Endothelial cell of umbilical vein (primary cell): ENCODE measurements around the gene CDIPT. TPM values are rescaled to one million over a fixed set of nuclear protein-coding genes. Genes with fewer than 3 reads are reported as not detected.

Experiments used
- BruUV-seq: library from RNA; stranded (reverse); fragments of 400-500 nt; replicated peaks from 2 replicates; lab custom pipeline; 2021; lab: Mats Ljungman, UMichigan
- CTCF ChIA-PET: fragments of 300-600, 350-600 bp; sonication (Branson Sonifier 250); formaldehyde crosslinking; loops from one replicate; lab custom pipeline; 2021; ENCODE audit warnings: antibody characterized with exemption, inconsistent platforms; lab: Charles Lee
- POLR2A ChIA-PET: fragments of 300-600, 350-600 bp; sonication (Branson Sonifier 250); formaldehyde crosslinking; loops from one replicate; lab custom pipeline; 2021; ENCODE audit warnings: antibody characterized with exemption, inconsistent platforms; lab: Charles Lee
- DNase-seq: peaks from one replicate; pipeline ENCODE4 v3.0.0-alpha.2; 2011; ENCODE audit warnings: low read depth, low spot score
- FAIRE-seq: peaks from 2 replicates; lab custom pipeline; 2011; peaks lifted over from hg19 to GRCh38; lab: Jason Lieb, UNC
- H2AFZ ChIP-seq: 2 replicates; pipeline ENCODE4 v1.6.0; 2012; ENCODE audit warnings: low read depth, low read length, control low read depth, inconsistent platforms
- H3K27ac ChIP-seq: 2 replicates; pipeline ENCODE4 v1.5.1; 2011; ENCODE audit warnings: low read depth, mild to moderate bottlenecking, control low read depth, low read length, moderate library complexity; ENCODE audit not compliant: insufficient read depth
- H3K27me3 ChIP-seq, 2 experiments: 2 replicates each; pipeline versions ENCODE4 v1.6.0 to v1.6.1; 2011; ENCODE audit warnings: low read length in 2 of 2, mixed read lengths in 1 of 2; ENCODE audit not compliant: control insufficient read depth in 2 of 2, insufficient read depth in 2 of 2
- H3K36me3 ChIP-seq, 2 experiments: 2 replicates in 1 of 2; 3 replicates in 1 of 2; pipeline ENCODE4 v1.5.1; 2011; ENCODE audit warnings: low read length in 2 of 2, mild to moderate bottlenecking in 1 of 2, moderate library complexity in 1 of 2; ENCODE audit not compliant: control insufficient read depth in 2 of 2, insufficient read depth in 2 of 2; ENCODE audit errors: extremely low read depth in 1 of 2
- H3K4me1 ChIP-seq: 3 replicates; pipeline ENCODE4 v1.5.1; 2011; ENCODE audit warnings: mild to moderate bottlenecking, low read length; ENCODE audit not compliant: control insufficient read depth, insufficient read depth; ENCODE audit errors: extremely low read depth
- H3K4me2 ChIP-seq: 2 replicates; pipeline ENCODE4 v1.6.1; 2011; ENCODE audit warnings: low read length, control low read depth, mixed read lengths; ENCODE audit not compliant: insufficient read depth
- H3K4me3 ChIP-seq, 3 experiments: fragments of 200-600 bp in 1 of 3; sonication (generic), shearing (Covaris generic) in 1 of 3; replicated peaks in 1 of 3; 2 replicates each; pipeline ENCODE4 v1.5.1; 2011 to 2016; ENCODE audit warnings: control low read depth in 3 of 3, low read length in 3 of 3, mild to moderate bottlenecking in 2 of 3, inconsistent platforms in 1 of 3, low read depth in 1 of 3, moderate library complexity in 1 of 3; ENCODE audit not compliant: insufficient read depth in 1 of 3
- H3K79me2 ChIP-seq: 2 replicates; pipeline ENCODE4 v1.6.0; 2012; ENCODE audit warnings: low read length, inconsistent platforms; ENCODE audit not compliant: control insufficient read depth, insufficient read depth
- H3K9ac ChIP-seq: replicated peaks from 2 replicates; pipeline ENCODE3; 2011; ENCODE audit warnings: low read length, control low read depth; ENCODE audit not compliant: insufficient read depth; ENCODE audit errors: extremely low read depth
- H3K9me1 ChIP-seq: replicated peaks from 3 replicates; pipeline ENCODE4 v1.6.0; 2011; ENCODE audit warnings: mild to moderate bottlenecking, low read length; ENCODE audit not compliant: control insufficient read depth, insufficient read depth; ENCODE audit errors: extremely low read depth
- H3K9me3 ChIP-seq: replicated peaks from 2 replicates; pipeline ENCODE4 v1.5.1; 2012; ENCODE audit warnings: low read length, inconsistent platforms; ENCODE audit not compliant: control insufficient read depth, insufficient read depth
- H4K20me1 ChIP-seq: replicated peaks from 2 replicates; pipeline ENCODE3; 2011; ENCODE audit warnings: mild to moderate bottlenecking, low read length; ENCODE audit not compliant: control insufficient read depth, insufficient read depth; ENCODE audit errors: extremely low read depth
- CTCF ChIP-seq, 2 donors: IDR thresholded peaks; 1 replicate in 1 of 2; 2 replicates in 1 of 2; pipeline ENCODE4 v1.5.1; 2011; ENCODE audit warnings: low read length in 2 of 2, mild to moderate bottlenecking in 2 of 2, moderate library complexity in 2 of 2, control low read depth in 1 of 2, inconsistent platforms in 1 of 2, low read depth in 1 of 2; ENCODE audit not compliant: insufficient read depth in 1 of 2; ENCODE audit errors: extremely low read depth in 1 of 2
- EZH2 ChIP-seq: IDR thresholded peaks from 2 replicates; pipeline ENCODE4 v1.6.1; 2012; ENCODE audit warnings: borderline replicate concordance, low read depth, mild to moderate bottlenecking, moderate library complexity, low read length, inconsistent platforms; ENCODE audit not compliant: severe bottlenecking
- FOS ChIP-seq: IDR thresholded peaks from 2 replicates; pipeline ENCODE4 v1.6.1; 2011; ENCODE audit warnings: mild to moderate bottlenecking, low read length, moderate library complexity, borderline replicate concordance; ENCODE audit not compliant: insufficient read depth
- GATA2 ChIP-seq: IDR thresholded peaks from 2 replicates; pipeline ENCODE4 v1.7.0; 2011; ENCODE audit warnings: low read depth, mild to moderate bottlenecking, moderate library complexity, mixed read lengths, low read length; ENCODE audit not compliant: insufficient read length, insufficient read depth
- JUN ChIP-seq: IDR thresholded peaks from 2 replicates; pipeline ENCODE4 v1.6.1; 2011; ENCODE audit warnings: borderline replicate concordance, low read depth; ENCODE audit not compliant: insufficient read length, insufficient read depth
- MAX ChIP-seq: IDR thresholded peaks from 2 replicates; pipeline ENCODE4 v1.6.1; 2011; ENCODE audit not compliant: insufficient read depth, insufficient read length
- MYC ChIP-seq: IDR thresholded peaks from one replicate; pipeline ENCODE4 v1.6.1; 2011; ENCODE audit warnings: mild to moderate bottlenecking, low read depth, low read length
- POLR2A ChIP-seq: IDR thresholded peaks from 2 replicates; pipeline ENCODE4 v1.6.1; 2012; ENCODE audit warnings: low read depth, mild to moderate bottlenecking, control low read depth, low read length
- POLR2AphosphoS5 ChIP-seq: IDR thresholded peaks from 2 replicates; pipeline ENCODE4 v1.6.1; 2012; ENCODE audit warnings: low read depth, mild to moderate bottlenecking, control low read depth, low read length, moderate library complexity; ENCODE audit not compliant: insufficient read depth
- dilution Hi-C: fragments of 300-500 bp; cut with MboI; formaldehyde crosslinking; loops from one replicate; pipeline ENCODE4 v1.15.0; 2019; ENCODE audit warnings: low sequenced_read_pairs; ENCODE audit not compliant: extremely low pct_ligation_motif_present
- intact Hi-C: fragments of 100-400 bp; cut with micrococcal nuclease; formaldehyde crosslinking; loops from one replicate; pipeline ENCODE4 v1.10.0; 2022
- polyA plus RNA-seq, 4 experiments: library from polyadenylated mRNA; depleted of rRNA in 3 of 4; stranded (reverse) in 3 of 4; unstranded in 1 of 4; fragments of >200 nt; gene quantifications; 2 replicates each; pipeline versions ENCODE4 v1.2.1 to v1.2.3, GENCODE V29; 2011 to 2012; ENCODE audit warnings: missing spikeins in 1 of 4
- total RNA-seq: library from RNA; stranded (reverse); gene quantifications from 2 replicates; pipeline ENCODE4 v1.2.3, GENCODE V29; 2021

The CDIPT gene
- total and polyA plus RNA-seq, 2 donors (not counting 3 experiments of a cell fraction or from before 2014, with no cell fraction given): 68.7 to 161 TPM

GRCh38 chr16:29811896-29812665 lies 50.9 kb downstream of the CDIPT start, which contains the start of gene PRRT2:
Gene PRRT2 (plus strand): TSS chr16:29812193. CDS start chr16:29813055, 862 bp downstream.
- no peaks in the 10 kb centered on the region for H4K20me1 ChIP-seq
- peak within 1 kb of the TSS; percentile 39 to 49 (median 46) for H3K4me3 ChIP-seq
- CTCF ChIA-PET: interaction anchor here (0.6 to 4.0 kb wide), 3 partner anchors 36 to 111 kb away, joined by 3 to 29 read pairs (median 4); no protein-coding TSS in a partner anchor
- H3K4me2 ChIP-seq: peak within 1 kb of the TSS; percentile 85
- dilution Hi-C loops (no loop called here), intact Hi-C loops (loop anchor here (1.0 to 2.0 kb wide), 2 partner anchors 51 to 184 kb away; partner anchors contain the start of genes CDIPT and INO80E)
- no TSS peak for BruUV-seq
- POLR2A ChIA-PET: no interaction called here
- H3K9ac ChIP-seq: peak within 1 kb of the TSS; percentile 36
- no peak for TF ChIP-seq EZH2
- no peak for TF ChIP-seq GATA2
- no peak for TF ChIP-seq POLR2A
- TF ChIP-seq POLR2AphosphoS5: no peak
- no peak for TF ChIP-seq FOS
- no peak for TF ChIP-seq MYC
- TF ChIP-seq JUN: no peak
- TF ChIP-seq CTCF (IDR thresholded peaks at IDR 0.05; ENCODE audit: extremely low read depth in 1 of 2, insufficient read depth in 1 of 2, low read depth in 1 of 2, low read length in 2 of 2): no peak
- no peak for TF ChIP-seq MAX
- H3K27me3 ChIP-seq: no peaks in the 10 kb centered on the region
- peak; percentile 55 for DNase-seq
- peaks cover 50% of the 10 kb centered on the region for H3K4me1 ChIP-seq
- H2AFZ ChIP-seq: peak within 1 kb of the TSS; percentile 64
- no peaks in the 10 kb centered on the region for H3K9me1 ChIP-seq
- H3K79me2 ChIP-seq: peaks cover 33% of the 10 kb centered on the region
- FAIRE-seq: peak; percentile 69
- H3K27ac ChIP-seq: peak within 1 kb of the TSS; percentile 35
- H3K9me3 ChIP-seq: no peaks in the 10 kb centered on the region
- H3K36me3 ChIP-seq: peaks cover 0 to 14% of the 10 kb centered on the region in 2 experiments
